Cardiac fibroblast (primary cell): ENCODE measurements around the gene SBNO2.

Source experiments
- DNase-seq, 2 donors: peaks; one replicate each; pipeline versions ENCODE4 v3.0.0 to v3.0.0-alpha.2; 2010; ENCODE audit warnings: low read depth in 2 of 2
- H3K4me3 ChIP-seq, 2 donors: replicated peaks in 1 of 2; 1 replicate in 1 of 2; 2 replicates in 1 of 2; pipeline ENCODE4 v1.5.1; 2011; ENCODE audit warnings: low read depth in 2 of 2, low read length in 2 of 2, mild to moderate bottlenecking in 2 of 2, moderate library complexity in 1 of 2
- CTCF ChIP-seq: IDR thresholded peaks from one replicate; pipeline ENCODE4 v1.5.1; 2011; ENCODE audit warnings: low read depth, mild to moderate bottlenecking, low read length, inconsistent platforms

SBNO2 gene

GRCh38 chr19:1076951-1077350 is 97.1 kb downstream of the SBNO2 start:
- no peak for DNase-seq
- TF ChIP-seq CTCF, result no peak
- no peak overlapping the region for H3K4me3 ChIP-seq

GRCh38 chr19:1076046-1076386 is 98.1 kb downstream of the SBNO2 start:
- DNase-seq, result no peak
- no peak for TF ChIP-seq CTCF
- H3K4me3 ChIP-seq, result no peak overlapping the region

GRCh38 chr19:1074544-1075283 is 99.4 kb downstream of the SBNO2 start:
- no peak for DNase-seq
- no peak for TF ChIP-seq CTCF
- H3K4me3 ChIP-seq, result no peak overlapping the region

- no peak overlapping the region for H3K4me3 ChIP-seq
- no peak for DNase-seq
- no peak for TF ChIP-seq CTCF
These were observed 100.0 kb downstream of the SBNO2 start for GRCh38 chr19:1073956-1074517.

GRCh38 chr19:1073063-1073955 is 100.8 kb downstream of the SBNO2 start:
- no peak for TF ChIP-seq CTCF
- no peak overlapping the region for H3K4me3 ChIP-seq
- no peak for DNase-seq

- TF ChIP-seq CTCF, result no peak
- no peak overlapping the region for H3K4me3 ChIP-seq
- no peak for DNase-seq
These were observed 101.6 kb downstream of the SBNO2 start for GRCh38 chr19:1072371-1073015.
